CD4-positive, alpha-beta T cell treated with Interleukin-6 for 4 hours (primary cell): Measurements from ENCODE around the gene ZNF212.
"Not testable (repeated sequence)": the region's sequence is repeated elsewhere in the genome, so short reads cannot be mapped to it uniquely, and the experiment has no call there.

Source experiments
- DNase-seq: peaks from one replicate; pipeline ENCODE4 v3.0.0-alpha.2; 2020; ENCODE audit warnings: mixed read lengths

The ZNF212 gene

DNA sequence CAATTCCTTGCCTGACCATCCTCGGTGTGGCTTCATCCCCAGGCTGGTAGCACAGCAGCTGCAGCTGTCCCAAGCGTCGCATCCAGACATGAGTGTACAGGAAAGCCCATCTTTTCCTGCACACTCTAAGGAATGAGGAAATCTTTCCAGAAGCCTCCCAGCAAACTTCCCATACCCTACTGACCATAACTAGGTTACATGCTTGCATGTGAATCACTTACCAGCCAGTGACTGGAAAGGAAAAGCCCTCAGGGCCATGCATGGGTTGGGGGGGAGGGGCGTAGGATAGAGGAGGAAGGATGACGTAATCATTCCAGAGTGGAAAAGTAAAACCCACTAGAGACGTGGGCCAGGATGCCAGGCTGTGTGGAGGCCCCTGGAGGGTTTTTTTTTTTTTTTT lies 18.9 kb upstream of the ZNF212 start:
- DNase-seq, result no peak

- no peak for DNase-seq
These were observed 16.3 kb upstream of the ZNF212 start for GRCh38 chr7:149223176-149223575.

DNA sequence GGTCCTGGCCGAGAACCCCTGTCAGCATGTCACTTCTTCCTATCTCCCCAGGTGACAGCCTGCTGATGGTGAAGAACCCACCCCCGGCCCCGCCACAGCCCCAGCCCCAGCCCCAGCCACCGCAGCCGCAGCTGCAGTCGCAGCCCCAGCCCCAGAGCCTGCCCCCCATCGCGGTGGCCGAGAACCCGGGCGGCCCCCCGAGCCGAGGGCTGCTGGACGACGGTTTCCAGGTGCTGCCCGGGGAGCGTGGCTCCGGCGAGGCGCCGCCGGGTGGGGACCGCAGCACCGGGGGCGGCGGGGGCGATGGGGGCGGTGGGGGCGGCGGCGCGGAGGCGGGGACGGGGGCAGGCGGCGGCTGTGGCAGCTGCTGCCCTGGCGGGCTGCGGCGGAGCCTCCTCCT lies 15.7 kb upstream of the ZNF212 start:
- no peak for DNase-seq

DNA sequence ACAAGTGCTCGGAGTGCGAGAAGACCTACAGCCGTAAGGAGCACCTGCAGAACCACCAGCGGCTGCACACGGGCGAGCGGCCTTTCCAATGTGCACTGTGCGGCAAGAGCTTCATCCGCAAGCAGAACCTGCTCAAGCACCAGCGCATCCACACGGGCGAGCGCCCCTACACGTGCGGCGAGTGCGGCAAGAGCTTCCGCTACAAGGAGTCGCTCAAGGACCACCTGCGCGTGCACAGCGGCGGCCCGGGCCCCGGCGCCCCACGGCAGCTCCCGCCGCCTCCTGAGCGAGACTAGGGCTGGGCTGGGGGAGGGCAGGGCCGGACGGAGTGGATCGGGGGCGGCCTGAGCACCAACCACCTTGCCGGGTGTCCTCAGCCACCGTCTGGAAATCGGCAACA lies 15.1 kb upstream of the ZNF212 start:
- DNase-seq, result no peak

- no peak for DNase-seq
These were observed 14.3 kb upstream of the ZNF212 start for GRCh38 chr7:149225106-149225505.

DNA sequence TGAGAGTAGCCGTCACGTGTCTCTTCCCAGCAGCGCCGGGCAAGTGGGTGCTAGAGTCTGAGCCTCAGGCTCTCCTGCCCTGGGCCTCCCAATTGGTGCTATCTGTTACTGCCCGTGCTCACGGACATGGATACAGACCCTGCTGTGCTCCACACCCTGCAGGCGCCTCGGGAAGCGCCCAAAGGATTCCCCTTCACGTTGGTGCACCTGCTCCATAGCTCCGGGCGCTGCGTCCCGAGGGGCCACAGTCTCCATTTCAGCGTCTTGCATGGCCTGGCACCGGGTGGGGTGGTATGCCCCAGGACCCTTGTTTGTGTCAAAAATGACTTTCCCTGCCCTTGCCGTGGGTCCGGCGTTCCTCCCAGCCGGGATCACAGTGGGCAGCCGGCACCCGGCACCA lies 13.8 kb upstream of the ZNF212 start:
- DNase-seq, result no peak

DNA sequence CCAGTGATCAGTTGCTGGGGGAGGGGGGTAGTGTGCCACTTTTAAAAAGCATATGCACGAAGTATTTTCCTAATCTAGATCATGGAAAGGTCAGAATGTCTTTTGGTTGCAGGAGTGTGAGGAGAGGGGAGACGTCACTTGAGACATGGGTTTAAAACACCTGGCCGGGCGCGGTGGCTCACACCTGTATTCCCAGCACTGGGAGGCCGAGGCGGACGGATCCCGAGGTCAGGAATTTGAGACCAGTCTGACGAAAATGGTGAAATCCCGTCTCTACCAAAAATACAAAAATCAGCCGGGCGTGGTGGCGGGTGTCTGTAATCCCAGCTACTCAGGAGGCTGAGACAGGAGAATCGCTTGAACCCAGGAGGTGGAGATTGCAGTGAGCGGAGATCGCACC lies 13.1 kb upstream of the ZNF212 start:
- DNase-seq, result not testable (repeated sequence)

DNA sequence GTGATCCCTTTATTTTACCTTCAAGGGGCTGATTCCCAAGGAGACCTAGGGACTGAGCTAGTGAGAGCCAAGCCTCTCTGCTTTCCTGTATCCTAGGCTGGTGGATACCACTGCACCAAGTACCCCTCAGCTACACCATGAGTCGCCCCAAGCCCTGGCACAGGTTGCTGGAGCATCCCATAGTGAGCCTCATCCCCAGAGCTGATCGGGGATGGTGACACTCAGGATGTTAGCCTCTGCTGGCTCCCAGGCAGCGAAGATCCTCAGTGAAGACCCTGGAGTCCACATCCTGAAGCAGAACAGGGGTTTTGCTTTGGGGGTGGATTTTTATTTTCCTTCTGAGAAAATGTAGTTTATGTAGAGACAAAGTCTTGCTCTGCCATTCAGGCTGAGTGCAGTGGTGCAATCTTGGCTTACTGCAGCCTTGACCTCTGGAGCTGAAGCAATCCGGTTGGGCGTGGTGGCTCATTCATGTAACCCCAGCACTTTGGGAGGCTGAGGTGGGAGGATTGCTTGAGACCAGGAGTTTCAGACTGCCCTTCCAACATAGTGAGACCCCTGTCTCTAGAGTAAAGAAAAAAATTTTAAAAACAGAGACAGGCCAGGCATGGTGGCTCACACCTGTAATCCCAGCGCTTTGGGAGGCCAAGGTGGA lies 12.5 kb upstream of the ZNF212 start:
- no peak for DNase-seq

- no peak for DNase-seq
These were observed 10.5 kb upstream of the ZNF212 start for GRCh38 chr7:149228831-149229471.

GRCh38 chr7:149229526-149229925 lies 9.9 kb upstream of the ZNF212 start:
- no peak for DNase-seq

GRCh38 chr7:149232362-149232761 lies 7.1 kb upstream of the ZNF212 start:
- DNase-seq, result no peak

- DNase-seq, result not testable (repeated sequence)
These were observed 5.7 kb upstream of the ZNF212 start for GRCh38 chr7:149233655-149234204.

- DNase-seq, result no peak
These were observed 1.9 kb upstream of the ZNF212 start for GRCh38 chr7:149237502-149237901.

DNA sequence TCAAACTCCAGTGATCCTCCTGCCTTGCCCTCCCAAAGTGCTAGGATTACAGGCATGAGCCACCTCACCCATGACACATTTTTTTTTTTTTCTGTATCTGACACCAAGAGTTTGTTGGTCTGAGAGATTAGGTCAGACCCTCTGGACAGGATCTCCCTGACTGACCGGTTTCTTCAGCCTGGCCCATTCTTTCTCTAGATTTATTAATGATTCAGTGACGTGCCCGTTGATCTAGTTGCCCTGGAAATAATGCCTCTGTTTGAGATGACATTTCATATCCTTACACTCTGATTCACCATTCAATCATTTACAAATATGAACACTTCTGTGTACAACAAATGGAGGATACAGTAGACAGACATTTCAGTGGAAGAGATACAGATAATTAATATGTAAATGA lies 1.4 kb upstream of the ZNF212 start:
- no peak for DNase-seq

- DNase-seq, result no peak
These were observed 1.2 kb downstream of the ZNF212 start for GRCh38 chr7:149240637-149241036.

DNA sequence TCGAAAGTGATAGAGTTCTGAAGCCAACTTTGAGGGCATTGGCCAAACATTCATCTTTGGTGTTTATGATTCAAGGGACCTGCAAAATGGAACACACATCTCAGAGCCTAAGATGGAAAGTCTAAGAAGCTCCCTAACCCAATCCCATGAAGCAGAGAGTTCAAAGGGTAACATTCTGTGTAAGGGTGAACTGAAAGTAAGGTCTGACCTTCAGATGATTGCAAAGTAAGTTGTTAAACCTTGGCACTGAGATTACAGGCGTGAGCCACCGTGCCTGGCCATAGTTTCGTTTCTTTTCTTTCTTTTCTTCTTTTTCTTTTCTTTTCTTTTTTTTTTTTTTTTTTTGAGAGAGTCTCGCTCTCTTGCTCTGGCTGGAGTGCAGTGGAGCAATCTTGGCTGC lies 2.2 kb downstream of the ZNF212 start:
- DNase-seq, result no peak

GRCh38 chr7:149245244-149245643 lies 5.8 kb downstream of the ZNF212 start:
- no peak for DNase-seq

- no peak for DNase-seq
These were observed 6.3 kb downstream of the ZNF212 start for GRCh38 chr7:149245744-149246143.

GRCh38 chr7:149248777-149249176 lies 9.3 kb downstream of the ZNF212 start:
- DNase-seq, result no peak

GRCh38 chr7:149250151-149250550 lies 10.7 kb downstream of the ZNF212 start:
- DNase-seq, result not testable (repeated sequence)

DNA sequence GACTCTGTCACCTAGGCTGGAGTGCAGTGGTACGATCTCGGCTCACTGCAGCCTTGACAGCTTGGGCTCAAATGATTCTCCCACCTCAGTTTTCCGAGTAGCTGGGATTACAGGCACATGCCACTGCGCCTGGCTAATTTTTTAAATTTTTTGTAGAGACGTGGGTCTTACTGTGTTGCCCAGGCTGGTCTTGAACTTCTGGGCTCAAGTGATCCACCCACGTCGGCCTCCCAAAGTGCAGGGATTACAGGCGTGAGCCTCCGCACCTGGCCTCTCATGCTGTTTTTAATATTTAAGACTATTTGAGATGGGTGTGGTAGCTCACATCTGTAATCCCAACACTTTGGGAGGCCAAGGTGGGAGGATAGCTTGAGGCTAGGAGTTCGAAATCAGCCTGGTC lies 12.1 kb downstream of the ZNF212 start:
- DNase-seq, result not testable (repeated sequence)

DNA sequence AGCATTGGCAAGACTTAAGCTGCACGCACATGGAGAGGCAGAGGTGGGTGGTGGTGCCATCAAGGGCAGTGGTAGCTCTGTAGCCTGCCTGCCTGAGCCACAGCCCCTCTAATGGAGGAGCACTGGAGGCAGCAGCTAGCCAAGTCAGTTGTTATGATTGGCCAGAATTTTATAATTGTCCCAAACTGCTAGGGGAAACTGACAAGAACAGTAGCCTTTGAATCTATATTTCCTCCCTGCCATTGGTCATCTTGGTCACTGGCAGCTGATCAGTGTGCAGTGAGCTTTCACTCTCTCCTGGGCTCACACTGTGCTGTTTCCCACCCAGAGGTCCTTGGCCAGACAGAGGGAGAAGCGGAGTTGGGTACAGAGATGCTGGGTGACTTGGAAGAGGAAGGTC lies 12.9 kb downstream of the ZNF212 start:
- DNase-seq, result no peak

DNA sequence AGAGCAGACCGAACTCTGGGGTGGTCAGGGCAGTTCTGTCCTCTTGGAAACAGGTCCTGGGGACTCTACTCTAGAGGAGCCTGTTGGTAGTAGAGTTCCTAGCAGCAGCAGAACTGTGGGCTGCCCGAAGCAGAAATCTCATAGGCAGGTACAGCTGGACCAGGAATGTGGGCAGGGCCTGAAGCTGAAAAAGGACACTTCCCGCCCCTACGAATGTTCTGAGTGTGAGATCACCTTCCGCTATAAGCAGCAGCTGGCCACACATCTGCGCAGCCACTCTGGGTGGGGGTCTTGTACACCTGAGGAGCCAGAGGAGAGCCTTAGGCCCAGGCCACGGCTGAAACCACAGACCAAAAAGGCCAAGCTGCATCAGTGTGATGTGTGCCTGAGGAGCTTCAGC lies 14.2 kb downstream of the ZNF212 start:
- DNase-seq, result no peak

DNA sequence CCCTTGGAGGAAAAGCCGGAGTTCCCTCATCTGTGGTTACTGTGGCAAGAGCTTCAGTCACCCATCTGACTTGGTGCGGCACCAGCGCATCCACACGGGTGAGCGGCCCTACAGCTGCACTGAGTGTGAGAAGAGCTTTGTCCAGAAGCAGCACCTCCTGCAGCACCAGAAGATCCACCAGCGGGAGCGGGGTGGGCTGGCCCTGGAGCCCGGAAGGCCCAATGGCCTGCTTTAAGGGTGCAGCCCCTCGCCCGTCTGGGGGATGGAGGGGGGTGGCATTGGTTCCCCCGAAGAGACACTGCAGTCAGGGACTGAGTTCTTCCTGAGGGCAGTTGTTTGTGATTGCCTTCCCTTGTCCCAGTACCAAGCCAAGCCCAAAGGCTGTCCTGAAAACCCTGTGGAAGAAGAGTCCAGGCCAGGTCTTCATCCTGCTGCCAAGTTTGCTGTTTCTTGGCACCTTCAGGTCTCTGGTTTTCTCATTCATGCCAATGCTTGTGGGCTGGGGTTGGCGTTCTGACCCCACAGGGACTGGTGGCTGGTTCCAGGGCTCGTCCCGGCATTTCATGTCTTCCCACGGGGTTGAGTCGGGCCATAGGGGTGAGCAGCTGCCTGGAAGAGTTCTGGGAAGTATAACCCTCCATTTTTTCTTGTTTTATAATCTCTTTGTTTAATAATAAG lies 14.9 kb downstream of the ZNF212 start:
- no peak for DNase-seq
